Measurements from ENCODE around the gene TRIM62.
A peak's percentile ranks its signal among the peaks of the same experiment; 100 is the strongest.

TRIM62 gene

GRCh38 chr1:33185541-33185940 is 3.7 kb upstream of the TRIM62 start:
- TF ChIP-seq REST (IDR thresholded peaks at IDR 0.05; ENCODE audit: insufficient read depth in 1 of 2, low read depth in 2 of 2, low read length in 2 of 2) (no peak), TAF1 (IDR thresholded peaks at IDR 0.05; ENCODE audit: borderline replicate concordance, insufficient read depth, low read length) (no peak), SIN3A (IDR thresholded peaks at IDR 0.05; ENCODE audit: borderline replicate concordance, insufficient read depth, low read length) (no peak), FOXP2 (optimal IDR thresholded peaks at IDR 0.05; ENCODE audit: borderline replicate concordance, extremely low read depth, extremely low read length, insufficient read depth) (no peak)

GRCh38 chr1:33183306-33183705 is 1.5 kb upstream of the TRIM62 start:
- TF ChIP-seq TAF1 (IDR thresholded peaks at IDR 0.05; ENCODE audit: borderline replicate concordance, insufficient read depth, low read length) (no peak), FOXP2 (optimal IDR thresholded peaks at IDR 0.05; ENCODE audit: borderline replicate concordance, extremely low read depth, extremely low read length, insufficient read depth) (no peak), POLR2AphosphoS5 (IDR thresholded peaks at IDR 0.05; ENCODE audit: low read depth, low read length) (no peak)

GRCh38 chr1:33182896-33183295 is 1.1 kb upstream of the TRIM62 start:
- TF ChIP-seq SIN3A (IDR thresholded peaks at IDR 0.05; ENCODE audit: borderline replicate concordance, insufficient read depth, low read length) (no peak), REST (IDR thresholded peaks at IDR 0.05; ENCODE audit: insufficient read depth in 1 of 2, low read depth in 2 of 2, low read length in 2 of 2) (no peak), POLR2AphosphoS5 (IDR thresholded peaks at IDR 0.05; ENCODE audit: low read depth, low read length) (no peak), TAF1 (IDR thresholded peaks at IDR 0.05; ENCODE audit: borderline replicate concordance, insufficient read depth, low read length) (no peak), FOXP2 (optimal IDR thresholded peaks at IDR 0.05; ENCODE audit: borderline replicate concordance, extremely low read depth, extremely low read length, insufficient read depth) (no peak)

- TF ChIP-seq TAF1 (IDR thresholded peaks at IDR 0.05; ENCODE audit: borderline replicate concordance, insufficient read depth, low read length): no peak
- no peak for TF ChIP-seq SIN3A (IDR thresholded peaks at IDR 0.05; ENCODE audit: borderline replicate concordance, insufficient read depth, low read length)
- no peak for TF ChIP-seq POLR2AphosphoS5 (IDR thresholded peaks at IDR 0.05; ENCODE audit: low read depth, low read length)
- no peak for TF ChIP-seq REST (IDR thresholded peaks at IDR 0.05; ENCODE audit: insufficient read depth in 1 of 2, low read depth in 2 of 2, low read length in 2 of 2)
- TF ChIP-seq FOXP2 (optimal IDR thresholded peaks at IDR 0.05; ENCODE audit: borderline replicate concordance, extremely low read depth, extremely low read length, insufficient read depth): no peak
Observed at GRCh38 chr1:33182401-33182841, 578 bp upstream of the TRIM62 start.

- peak; percentile 41 for TF ChIP-seq FOXP2 (optimal IDR thresholded peaks at IDR 0.05; ENCODE audit: borderline replicate concordance, extremely low read depth, extremely low read length, insufficient read depth)
- no peak for TF ChIP-seq POLR2AphosphoS5 (IDR thresholded peaks at IDR 0.05; ENCODE audit: low read depth, low read length)
Observed at GRCh38 chr1:33180911-33181890, 642 bp downstream of the TRIM62 start.
